ENCODE results near the gene NDUFS6. TPM values are rescaled to one million over a fixed set of nuclear protein-coding genes. Genes with fewer than 3 reads are reported as not detected.
"Not testable (repeated sequence)": the region's sequence is repeated elsewhere in the genome, so short reads cannot be mapped to it uniquely, and the experiment has no call there.

Gene NDUFS6
- total RNA-seq, 1 donor from 2014 or later = 63.0 TPM

GRCh38 chr5:1796371-1797102 lies 4.7 kb upstream of the NDUFS6 start:
- no peak for DNase-seq (ENCODE audit: low read depth)

- no peak for DNase-seq (ENCODE audit: low read depth)
Measured at GRCh38 chr5:1797103-1797800, 4.0 kb upstream of the NDUFS6 start.

- no peak for DNase-seq (ENCODE audit: low read depth)
Measured at GRCh38 chr5:1797855-1798254, 3.4 kb upstream of the NDUFS6 start.

GRCh38 chr5:1798589-1798988 lies 2.6 kb upstream of the NDUFS6 start:
- DNase-seq (ENCODE audit: low read depth) = not testable (repeated sequence)

GRCh38 chr5:1799110-1799601 lies 2.1 kb upstream of the NDUFS6 start:
- DNase-seq (ENCODE audit: low read depth) = peak; percentile 21

GRCh38 chr5:1799602-1800471 lies 1.4 kb upstream of the NDUFS6 start, which contains the start of gene MRPL36:
Gene MRPL36, minus strand, starts transcription at chr5:1799837. Its CDS starts 902 bp downstream, at chr5:1798935.
- DNase-seq (ENCODE audit: low read depth) = peak; percentile 93

GRCh38 chr5:1800472-1801221 lies 560 bp upstream of the NDUFS6 start:
- DNase-seq (ENCODE audit: low read depth) = peak; percentile 61

- peak; percentile 10 for DNase-seq (ENCODE audit: low read depth)
Measured at GRCh38 chr5:1801967-1802295, 724 bp downstream of the NDUFS6 start.

GRCh38 chr5:1803192-1803591 lies 2.0 kb downstream of the NDUFS6 start:
- no peak for DNase-seq (ENCODE audit: low read depth)

GRCh38 chr5:1804001-1804690 lies 2.9 kb downstream of the NDUFS6 start:
- no peak for DNase-seq (ENCODE audit: low read depth)

GRCh38 chr5:1805326-1805725 lies 4.1 kb downstream of the NDUFS6 start:
- no peak for DNase-seq (ENCODE audit: low read depth)

GRCh38 chr5:1805736-1806135 lies 4.5 kb downstream of the NDUFS6 start:
- no peak for DNase-seq (ENCODE audit: low read depth)

GRCh38 chr5:1806199-1806598 lies 5.0 kb downstream of the NDUFS6 start:
- no peak for DNase-seq (ENCODE audit: low read depth)

- no peak for DNase-seq (ENCODE audit: low read depth)
Measured at GRCh38 chr5:1806974-1807373, 5.8 kb downstream of the NDUFS6 start.

GRCh38 chr5:1807451-1808185 lies 6.4 kb downstream of the NDUFS6 start:
- no peak for DNase-seq (ENCODE audit: low read depth)

- peak; percentile 44 for DNase-seq (ENCODE audit: low read depth)
Measured at GRCh38 chr5:1808439-1808838, 7.2 kb downstream of the NDUFS6 start.

GRCh38 chr5:1809416-1810035 lies 8.3 kb downstream of the NDUFS6 start:
- DNase-seq (ENCODE audit: low read depth) = no peak

GRCh38 chr5:1810581-1811101 lies 9.4 kb downstream of the NDUFS6 start:
- no peak for DNase-seq (ENCODE audit: low read depth)
